Measurements from ENCODE around the gene FAM9C.
"Not testable (repeated sequence)": the region's sequence is repeated elsewhere in the genome, so short reads cannot be mapped to it uniquely, and the experiment has no call there.

Gene FAM9C

GRCh38 chrX:13076176-13076961, 31.9 kb upstream of the FAM9C start:
- DNase-seq: no peak

- DNase-seq: peak in 3 of 6 experiments; percentile 15 to 54 (median 44)
Measured at GRCh38 chrX:13074297-13075262, 30.2 kb upstream of the FAM9C start.

- DNase-seq: no peak
Measured at GRCh38 chrX:13069771-13070416, 25.5 kb upstream of the FAM9C start.

- DNase-seq: no peak
Measured at GRCh38 chrX:13068651-13069050, 24.2 kb upstream of the FAM9C start.

GRCh38 chrX:13067773-13068172, 23.4 kb upstream of the FAM9C start:
- DNase-seq: no peak

GRCh38 chrX:13066391-13066790, 22.0 kb upstream of the FAM9C start:
- DNase-seq: no peak

GRCh38 chrX:13064599-13065143, 20.3 kb upstream of the FAM9C start:
- DNase-seq: no peak

- DNase-seq: not testable (repeated sequence)
Measured at GRCh38 chrX:13063124-13063523, 18.7 kb upstream of the FAM9C start.

GRCh38 chrX:13062331-13062730, 17.9 kb upstream of the FAM9C start:
- not testable (repeated sequence) for DNase-seq

GRCh38 chrX:13061215-13061708, 16.8 kb upstream of the FAM9C start:
- DNase-seq: not testable (repeated sequence)

GRCh38 chrX:13059637-13060499, 15.4 kb upstream of the FAM9C start:
- no peak for DNase-seq

- no peak for DNase-seq
Measured at GRCh38 chrX:13055486-13055885, 11.1 kb upstream of the FAM9C start.

- no peak for DNase-seq
Measured at GRCh38 chrX:13053171-13053570, 8.8 kb upstream of the FAM9C start.

- peak; percentile 8 to 81 (median 62) for DNase-seq
Measured at GRCh38 chrX:13051529-13052172, 7.2 kb upstream of the FAM9C start.

GRCh38 chrX:13051167-13051528, 6.7 kb upstream of the FAM9C start:
- no peak for DNase-seq

GRCh38 chrX:13050151-13050550, 5.7 kb upstream of the FAM9C start:
- DNase-seq: no peak

- no peak for DNase-seq
Measured at GRCh38 chrX:13048280-13048679, 3.9 kb upstream of the FAM9C start.

- DNase-seq: no peak
Measured at GRCh38 chrX:13047759-13048158, 3.3 kb upstream of the FAM9C start.

GRCh38 chrX:13046141-13046855, 1.9 kb upstream of the FAM9C start:
- DNase-seq: no peak

GRCh38 chrX:13043938-13044337, 482 bp downstream of the FAM9C start:
- no peak for DNase-seq

GRCh38 chrX:13043138-13043537, 1.3 kb downstream of the FAM9C start:
- no peak for DNase-seq

All from stimulated activated naive CD4-positive, alpha-beta T cell (primary cell).